H54 (cell line): ENCODE data around the gene ATL3.
"Not testable (repeated sequence)": the region's sequence is repeated elsewhere in the genome, so short reads cannot be mapped to it uniquely, and the experiment has no call there.

Experiments used
- DNase-seq: peaks from one replicate; pipeline ENCODE4 v3.0.0; 2011; ENCODE audit warnings: low spot score, mixed read lengths; ENCODE audit not compliant: insufficient read length
- FAIRE-seq: peaks from 3 replicates; lab custom pipeline; 2011; peaks lifted over from hg19 to GRCh38; lab: Jason Lieb, UNC
- POLR2A ChIP-seq: IDR thresholded peaks from 2 replicates; pipeline ENCODE4 v1.6.1; 2011; ENCODE audit warnings: low read depth, mild to moderate bottlenecking, low read length

The ATL3 gene

DNA sequence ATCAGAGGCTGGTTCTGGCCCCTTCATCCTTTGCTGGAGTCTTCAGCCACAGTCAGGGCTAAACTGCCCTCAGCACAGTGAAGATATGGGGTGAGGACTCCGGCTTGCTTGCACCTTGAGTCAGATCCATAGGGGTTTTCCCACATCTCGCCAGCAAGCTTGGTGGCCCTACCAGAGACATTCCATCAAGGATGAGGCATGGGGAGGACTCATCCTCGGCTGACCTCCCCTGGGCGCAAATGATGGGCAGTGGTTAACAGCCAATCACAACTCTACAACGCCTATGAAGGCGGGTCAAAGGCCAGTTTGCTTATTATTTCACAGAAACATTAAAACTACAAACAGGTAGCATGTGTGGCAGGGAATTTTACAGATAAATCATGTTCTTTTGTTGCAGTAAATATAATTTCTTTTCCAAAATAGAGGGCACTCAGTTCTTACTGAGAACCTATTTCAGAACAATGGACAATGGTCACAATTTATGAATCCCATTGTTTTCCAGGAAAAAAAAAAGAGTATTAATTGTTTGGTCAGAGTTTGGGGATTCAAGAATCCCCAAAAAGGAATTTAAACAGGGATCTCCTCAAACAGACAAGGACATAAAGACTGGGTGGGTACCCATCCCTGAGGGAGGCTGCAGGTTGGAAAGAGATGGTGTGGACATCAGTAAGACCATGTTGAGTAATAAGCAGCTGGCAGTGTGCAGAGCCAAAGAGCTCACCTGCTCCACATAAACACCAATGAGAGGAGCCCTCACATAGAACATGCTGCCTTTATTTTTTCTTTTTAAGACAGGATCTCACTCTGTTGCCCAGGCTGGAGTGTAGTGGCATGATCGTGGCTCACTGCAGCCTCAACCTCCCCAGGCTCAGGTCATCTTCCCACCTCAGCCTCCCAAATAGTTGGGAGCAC, 71.7 kb downstream of the ATL3 start:
- FAIRE-seq (peak; percentile 87), DNase-seq (peak; percentile 97)
- no peak for TF ChIP-seq POLR2A

DNA sequence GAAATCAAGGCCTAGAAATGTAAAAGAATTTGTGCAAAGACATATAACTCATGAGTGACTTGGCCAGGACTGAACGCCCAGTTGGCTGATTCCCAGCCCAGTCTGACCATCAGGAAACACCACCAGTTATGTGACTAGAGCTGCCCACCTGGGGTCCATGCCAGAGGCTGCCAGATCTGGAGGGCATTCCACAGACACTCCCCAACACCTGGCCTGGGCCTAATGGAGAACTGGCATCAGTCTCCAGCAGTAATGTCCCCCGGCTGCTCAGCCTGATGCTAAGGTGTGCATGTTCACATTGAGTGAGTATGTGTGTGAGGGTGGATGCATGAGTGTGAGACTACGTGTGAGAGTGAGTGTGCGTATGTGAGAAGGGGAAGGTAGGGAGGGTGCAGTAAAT, 72.6 kb downstream of the ATL3 start:
- no peak for TF ChIP-seq POLR2A
- no peak for FAIRE-seq

DNA sequence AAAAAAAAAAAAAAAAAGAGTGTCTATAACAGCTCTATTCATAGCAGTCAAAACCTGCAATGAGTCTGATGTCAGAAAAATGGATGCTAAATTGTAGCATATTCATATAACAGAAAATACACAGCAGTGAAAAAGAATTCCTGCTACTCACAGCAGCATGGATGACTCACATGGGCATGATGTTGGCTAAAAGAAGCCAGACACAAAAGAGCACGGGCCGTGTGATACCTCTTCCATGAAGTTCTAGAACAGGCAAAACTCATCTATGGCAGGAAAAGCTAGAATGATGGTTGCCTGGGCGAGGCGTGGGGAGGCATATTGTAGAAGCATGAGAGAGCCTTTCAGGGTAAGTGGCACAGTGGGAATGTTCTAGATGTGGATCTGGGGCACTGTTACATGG, 75.9 kb downstream of the ATL3 start:
- DNase-seq: no peak

More for the DNA sequence above, 72.6 kb downstream of the ATL3 start:
- no peak for DNase-seq

DNA sequence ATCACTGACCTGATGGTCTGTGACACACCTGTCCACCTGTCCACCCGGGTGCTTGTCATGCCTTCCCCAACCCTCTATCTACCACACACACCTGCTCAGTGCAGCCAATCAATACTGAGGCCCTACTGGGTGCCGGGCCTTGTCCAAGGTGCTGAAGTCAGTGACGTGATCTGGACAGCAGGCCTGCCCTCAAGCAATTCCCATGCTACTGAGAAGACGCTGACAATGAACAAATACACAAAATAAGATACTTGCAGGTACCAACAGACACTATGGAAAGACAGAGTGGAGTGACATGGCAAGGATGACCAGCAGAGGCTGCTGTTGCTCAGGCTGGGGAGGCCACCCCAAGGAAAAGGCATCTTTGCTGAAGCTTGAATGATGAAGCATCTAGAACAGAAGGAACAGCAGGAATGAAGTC, 78.2 kb downstream of the ATL3 start:
- DNase-seq (no peak), FAIRE-seq (no peak)
- TF ChIP-seq POLR2A: no peak

More for the DNA sequence above, 75.9 kb downstream of the ATL3 start:
- FAIRE-seq: no peak
- TF ChIP-seq POLR2A: no peak

DNA sequence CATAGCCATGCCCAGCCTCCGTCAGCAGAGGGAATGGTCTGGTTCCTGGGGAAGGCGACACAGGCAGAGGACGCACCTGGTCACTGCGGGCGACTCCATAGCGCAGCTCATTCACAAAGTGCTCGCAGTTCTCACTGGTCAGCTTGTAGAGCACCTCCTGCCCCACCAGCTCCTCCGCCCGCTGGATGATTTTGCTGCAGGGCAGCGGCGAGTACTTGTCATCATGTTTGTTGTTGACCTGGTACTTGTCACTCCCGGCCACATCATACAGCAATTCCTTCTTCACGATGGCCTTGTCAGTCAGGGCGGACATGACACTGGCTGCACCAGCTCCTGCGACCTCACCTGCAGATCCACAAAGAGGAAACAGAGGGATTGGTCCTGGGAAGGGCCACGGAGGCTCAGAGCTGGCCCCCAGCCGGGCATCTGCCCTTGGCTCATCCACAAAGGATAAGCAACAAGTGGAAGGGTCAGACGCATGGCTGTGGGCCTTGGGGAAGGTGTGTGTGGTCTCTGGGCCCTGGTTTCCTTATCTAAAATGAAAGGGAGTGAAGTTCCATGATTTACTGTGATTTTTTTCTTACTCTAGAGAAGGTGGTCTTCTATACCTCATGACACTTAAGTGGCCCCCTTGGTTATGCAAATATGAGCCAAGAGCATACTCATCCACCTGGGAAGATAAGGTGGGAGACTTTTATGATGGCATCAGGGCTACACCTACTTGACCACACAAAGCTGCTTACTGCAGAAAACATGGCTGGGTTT, 81.0 kb downstream of the ATL3 start:
- TF ChIP-seq POLR2A: no peak
- DNase-seq (no peak), FAIRE-seq (no peak)

DNA sequence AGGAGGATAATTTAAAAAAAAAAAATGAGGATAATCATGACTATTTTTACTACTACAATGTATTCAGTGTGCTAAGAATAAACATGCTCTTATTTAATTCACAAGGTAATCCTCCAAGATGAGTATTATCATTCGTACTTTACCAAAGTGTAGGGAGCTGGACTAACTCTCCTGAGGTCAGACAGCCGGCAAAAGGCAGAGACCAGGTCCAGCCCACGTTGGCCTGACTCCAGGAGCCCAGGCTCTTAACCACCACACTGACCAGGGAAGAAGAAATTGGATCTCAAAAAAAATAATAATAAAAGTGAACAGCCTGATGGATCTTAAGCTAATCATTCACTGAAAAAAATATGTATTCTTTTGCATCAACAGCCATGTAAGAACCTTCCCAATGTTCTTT, 82.2 kb downstream of the ATL3 start:
- no peak for TF ChIP-seq POLR2A
- FAIRE-seq: no peak
- DNase-seq: no peak

DNA sequence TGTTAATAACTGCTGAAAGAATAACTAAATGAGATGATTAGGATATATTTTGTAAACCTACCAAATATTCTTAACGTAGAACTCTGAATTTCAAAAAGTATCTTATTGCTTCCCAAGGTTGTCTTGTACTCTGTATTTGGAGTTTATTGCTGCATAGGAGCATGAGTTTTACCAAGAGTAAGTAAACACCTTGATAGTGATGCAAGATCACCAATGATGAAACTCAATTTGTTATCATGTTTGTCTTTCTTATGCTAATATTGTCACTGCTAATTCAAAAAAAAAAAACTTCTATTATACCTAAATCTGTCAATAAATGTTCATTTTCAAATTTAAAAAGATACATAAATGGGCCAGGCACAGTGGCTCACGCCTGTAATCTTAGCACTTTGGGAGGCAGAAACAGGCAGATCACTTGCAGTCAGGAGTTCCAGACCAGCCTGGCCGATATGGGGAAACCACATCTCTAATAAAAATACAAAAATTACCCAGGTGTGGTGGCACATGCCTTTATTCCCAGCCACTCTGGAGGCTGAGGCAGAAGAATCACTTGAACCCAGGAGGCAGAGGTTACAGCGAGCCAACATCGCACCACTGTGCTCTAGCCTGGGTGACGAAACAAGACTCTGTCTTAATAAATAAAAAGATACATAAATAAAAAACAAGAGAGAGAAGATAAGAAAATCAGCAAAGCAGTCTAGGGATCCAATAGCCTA, 84.6 kb downstream of the ATL3 start:
- no peak for FAIRE-seq
- no peak for TF ChIP-seq POLR2A
- DNase-seq: no peak

DNA sequence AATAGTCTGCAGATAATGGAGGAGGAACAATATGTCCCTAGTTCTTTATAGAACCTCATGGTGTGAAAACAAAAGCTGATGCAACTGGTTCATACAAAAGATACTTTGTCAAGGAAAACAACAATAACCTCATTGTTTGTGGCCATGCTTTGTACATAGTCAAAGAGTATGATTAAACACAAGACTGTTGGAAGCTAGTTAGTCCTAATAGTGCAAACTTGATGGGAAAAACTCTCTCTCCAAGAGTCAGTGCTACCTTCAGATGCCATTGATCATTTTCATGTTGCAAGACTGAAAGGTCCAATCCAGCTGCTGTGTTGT, 87.9 kb downstream of the ATL3 start:
- no peak for FAIRE-seq
- TF ChIP-seq POLR2A: no peak
- no peak for DNase-seq

DNA sequence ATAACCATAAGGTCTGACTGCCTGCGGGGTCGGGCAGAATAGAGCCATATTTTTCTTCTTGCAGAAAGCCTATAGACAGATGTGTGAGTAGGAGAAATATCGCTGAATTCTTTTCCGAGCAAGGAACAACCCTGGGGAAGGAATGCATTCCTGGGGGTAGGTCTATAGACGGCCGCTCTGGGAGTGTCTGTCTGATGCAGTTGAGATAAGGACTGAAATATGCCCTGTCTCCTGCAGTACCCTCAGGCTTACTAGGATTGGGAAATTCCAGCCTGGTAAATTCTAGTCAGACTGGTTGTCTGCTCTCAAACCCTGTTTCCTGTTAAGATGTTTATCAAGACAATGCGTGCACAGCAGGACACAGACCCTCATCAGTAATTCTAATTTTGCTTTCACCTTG, 90.0 kb downstream of the ATL3 start:
- not testable (repeated sequence) for FAIRE-seq, DNase-seq

DNA sequence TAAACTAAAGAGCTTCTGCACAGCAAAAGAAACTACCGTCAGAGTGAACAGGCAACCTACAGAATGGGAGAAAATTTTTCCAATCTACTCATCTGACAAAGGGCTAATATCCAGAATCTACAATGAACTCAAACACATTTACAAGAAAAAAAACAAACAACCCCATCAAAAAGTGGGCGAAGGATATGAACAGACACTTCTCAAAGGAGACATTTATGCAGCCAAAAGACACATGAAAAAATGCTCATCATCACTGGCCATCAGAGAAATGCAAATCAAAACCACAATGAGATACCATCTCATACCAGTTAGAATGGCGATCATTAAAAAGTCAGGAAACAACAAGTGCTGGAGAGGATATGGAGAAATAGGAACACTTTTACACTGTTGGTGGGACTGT, 92.3 kb downstream of the ATL3 start:
- not testable (repeated sequence) for FAIRE-seq, DNase-seq

DNA sequence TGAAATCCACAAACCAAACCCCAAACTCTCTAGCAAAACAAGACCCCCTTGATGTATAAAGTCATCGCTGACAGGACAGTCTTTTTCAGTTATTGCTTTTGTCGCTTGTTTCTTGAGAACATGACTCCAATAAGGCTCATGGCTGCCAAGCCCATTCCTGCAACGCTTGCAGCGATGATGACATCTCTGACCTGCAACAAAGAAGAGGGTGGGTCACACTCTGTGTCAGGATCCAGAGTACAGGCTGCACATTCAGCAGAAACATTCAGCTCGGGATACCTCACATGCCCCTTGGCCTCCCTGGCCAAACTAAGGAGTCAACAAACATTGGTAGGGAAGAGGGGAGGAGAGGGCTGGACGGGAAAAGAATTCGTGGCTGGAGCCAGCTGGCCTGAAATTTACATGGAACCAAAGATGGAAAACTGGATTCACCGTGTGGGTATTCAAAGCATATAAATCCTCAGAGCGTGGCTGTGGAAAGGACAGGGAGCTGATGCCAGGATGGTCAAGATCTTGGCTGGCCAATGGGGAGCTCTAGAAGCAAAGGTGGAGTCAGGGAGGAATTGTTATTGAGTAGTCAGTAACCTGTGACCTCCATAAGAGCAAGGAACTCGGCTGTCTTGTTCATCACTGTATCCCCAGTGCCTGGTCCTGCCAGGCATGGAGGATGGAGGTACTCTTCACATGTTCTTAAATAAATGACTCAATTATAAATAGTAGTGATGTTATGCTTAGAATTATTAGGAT, 96.1 kb downstream of the ATL3 start:
- DNase-seq: no peak
- FAIRE-seq: no peak
- TF ChIP-seq POLR2A: no peak
